H9 (cell line): ENCODE measurements around the gene TMCC3. TPM values are rescaled to one million over a fixed set of nuclear protein-coding genes. Genes with fewer than 3 reads are reported as not detected.

Experiments used
- DNase-seq: peaks from one replicate; pipeline ENCODE4 v3.0.0-alpha.2; 2017
- H2AFZ ChIP-seq: one replicate; pipeline ENCODE4 v1.6.1; 2013; ENCODE audit warnings: mild to moderate bottlenecking, low read length, control low read depth, moderate library complexity
- H2AK5ac ChIP-seq: 2 replicates; pipeline ENCODE4 v1.6.1; 2013; ENCODE audit warnings: low read length, control low read depth, mixed read lengths; ENCODE audit not compliant: insufficient read length
- H2BK120ac ChIP-seq: one replicate; pipeline ENCODE4 v1.6.1; 2013; ENCODE audit warnings: low read depth, mild to moderate bottlenecking, low read length, control low read depth, inconsistent platforms; ENCODE audit not compliant: poor library complexity, severe bottlenecking
- H2BK12ac ChIP-seq: 2 replicates; pipeline ENCODE4 v1.6.1; 2013; ENCODE audit warnings: low read length, control low read depth, mixed read lengths, low read depth; ENCODE audit not compliant: insufficient read length
- H2BK15ac ChIP-seq: 2 replicates; pipeline ENCODE4 v1.6.1; 2013; ENCODE audit warnings: low read depth, low read length, control low read depth
- H2BK20ac ChIP-seq: one replicate; pipeline ENCODE4 v1.6.1; 2013; ENCODE audit warnings: low read depth, mild to moderate bottlenecking, low read length, control low read depth, inconsistent platforms; ENCODE audit not compliant: poor library complexity, severe bottlenecking
- H2BK5ac ChIP-seq: 2 replicates; pipeline ENCODE4 v1.6.1; 2013; ENCODE audit warnings: low read length, control low read depth, mixed read lengths; ENCODE audit not compliant: insufficient read length
- H3K14ac ChIP-seq: 2 replicates; pipeline ENCODE4 v1.6.1; 2013; ENCODE audit warnings: low read length, control low read depth; ENCODE audit not compliant: insufficient read depth
- H3K18ac ChIP-seq: 2 replicates; pipeline ENCODE4 v1.6.1; 2013; ENCODE audit warnings: low read depth, mild to moderate bottlenecking, mixed read lengths, low read length, control low read depth; ENCODE audit not compliant: insufficient read length
- H3K23ac ChIP-seq: 2 replicates; pipeline ENCODE4 v1.6.1; 2013; ENCODE audit warnings: low read length, control low read depth, mixed read lengths, low read depth; ENCODE audit not compliant: insufficient read length
- H3K23me2 ChIP-seq: 2 replicates; pipeline ENCODE4 v1.6.1; 2013; ENCODE audit warnings: low read depth, mild to moderate bottlenecking, mixed read lengths, low read length, control low read depth; ENCODE audit not compliant: insufficient read length, poor library complexity, severe bottlenecking
- H3K27ac ChIP-seq: 2 replicates; pipeline ENCODE4 v1.5.1; 2013; ENCODE audit warnings: low read length, control low read depth, mixed read lengths, low read depth; ENCODE audit not compliant: insufficient read length
- H3K27me3 ChIP-seq: 2 replicates; pipeline ENCODE4 v1.6.1; 2013; ENCODE audit warnings: low read length, control low read depth, inconsistent platforms; ENCODE audit not compliant: insufficient read depth
- H3K4ac ChIP-seq: 2 replicates; pipeline ENCODE4 v1.6.1; 2013; ENCODE audit warnings: low read depth, mild to moderate bottlenecking, control low read depth, inconsistent platforms, low read length, moderate library complexity
- H3K4me1 ChIP-seq: 2 replicates; pipeline ENCODE4 v1.6.1; 2013; ENCODE audit warnings: low read length, control low read depth, inconsistent platforms; ENCODE audit not compliant: insufficient read depth
- H3K4me2 ChIP-seq: 2 replicates; pipeline ENCODE4 v1.6.1; 2013; ENCODE audit warnings: low read length, control low read depth, mixed read lengths; ENCODE audit not compliant: insufficient read length, insufficient read depth
- H3K56ac ChIP-seq: 2 replicates; pipeline ENCODE4 v1.6.1; 2013; ENCODE audit warnings: low read depth, mild to moderate bottlenecking, mixed read lengths, low read length, control low read depth; ENCODE audit not compliant: insufficient read length
- H3K79me1 ChIP-seq: 2 replicates; pipeline ENCODE4 v1.6.1; 2013; ENCODE audit warnings: low read depth, mild to moderate bottlenecking, moderate library complexity, low read length, control low read depth, inconsistent platforms; ENCODE audit not compliant: insufficient read depth, poor library complexity, severe bottlenecking
- H3K79me2 ChIP-seq: 2 replicates; pipeline ENCODE4 v1.6.1; 2013; ENCODE audit warnings: low read length, control low read depth, inconsistent platforms; ENCODE audit not compliant: insufficient read depth
- H3K9ac ChIP-seq: 2 replicates; pipeline ENCODE4 v1.6.1; 2013; ENCODE audit warnings: low read length, control low read depth, mixed read lengths; ENCODE audit not compliant: insufficient read length; ENCODE audit errors: extremely low read depth
- H3K9me3 ChIP-seq: one replicate; pipeline ENCODE4 v1.6.1; 2013; ENCODE audit warnings: low read depth, low read length, inconsistent platforms; ENCODE audit not compliant: control insufficient read depth
- H3T11ph ChIP-seq: one replicate; pipeline ENCODE4 v1.6.1; 2013; ENCODE audit warnings: mild to moderate bottlenecking, low read length, control low read depth, inconsistent platforms
- H4K20me1 ChIP-seq: one replicate; pipeline ENCODE4 v1.6.1; 2013; ENCODE audit not compliant: control insufficient read depth, insufficient read length, insufficient read depth
- H4K5ac ChIP-seq: 2 replicates; pipeline ENCODE4 v1.6.1; 2013; ENCODE audit warnings: low read depth, mild to moderate bottlenecking, mixed read lengths, low read length, control low read depth; ENCODE audit not compliant: insufficient read length
- H4K8ac ChIP-seq: replicated peaks from 2 replicates; pipeline ENCODE4 v1.6.1; 2013; ENCODE audit warnings: low read length, control low read depth, mixed read lengths, low read depth; ENCODE audit not compliant: insufficient read length
- H4K91ac ChIP-seq: 2 replicates; pipeline ENCODE4 v1.6.1; 2013; ENCODE audit warnings: low read depth, mild to moderate bottlenecking, moderate library complexity, mixed read lengths, low read length, control low read depth; ENCODE audit not compliant: insufficient read length
- H3K27ac Mint-ChIP-seq, 3 experiments: 2 replicates in 2 of 3; 3 replicates in 1 of 3; pipeline ENCODE4 v1.8.0; 2020 to 2021; ENCODE audit warnings: mixed read lengths in 3 of 3, mild to moderate bottlenecking in 1 of 3, moderate library complexity in 1 of 3
- H3K27me3 Mint-ChIP-seq: 2 replicates; pipeline ENCODE4 v1.8.0; 2021; ENCODE audit warnings: low read depth, mild to moderate bottlenecking, moderate library complexity, mixed read lengths
- H3K36me3 Mint-ChIP-seq, 3 experiments: 2 replicates in 2 of 3; 3 replicates in 1 of 3; pipeline ENCODE4 v1.8.0; 2020 to 2021; ENCODE audit warnings: low read depth in 3 of 3, mixed read lengths in 3 of 3; ENCODE audit not compliant: insufficient read depth in 1 of 3
- H3K4me1 Mint-ChIP-seq, 2 experiments: 2 replicates each; pipeline ENCODE4 v1.8.0; 2020; ENCODE audit warnings: mixed read lengths in 2 of 2
- H3K4me3 Mint-ChIP-seq, 2 experiments: 2 replicates in 1 of 2; 3 replicates in 1 of 2; pipeline ENCODE4 v1.8.0; 2020 to 2021; ENCODE audit warnings: mild to moderate bottlenecking in 2 of 2, mixed read lengths in 2 of 2, moderate library complexity in 1 of 2
- H3K9me3 Mint-ChIP-seq, 2 experiments: 2 replicates in 1 of 2; 3 replicates in 1 of 2; pipeline ENCODE4 v1.8.0; 2020; ENCODE audit warnings: mild to moderate bottlenecking in 2 of 2, mixed read lengths in 2 of 2, moderate library complexity in 1 of 2
- CTCF ChIP-seq: fragments of 200-600 bp; sonication (generic); conservative IDR thresholded peaks from 3 replicates; pipeline ENCODE4 v1.8.0; 2021; ENCODE audit warnings: antibody characterized with exemption, mild to moderate bottlenecking
- WGBS: extraction: QIAGEN DNeasy Blood & Tissue Kit; methylation state at CpG from one replicate; pipeline ENCODE4 v1.1.7; 2013; ENCODE audit warnings: missing lambda C conversion rate, low lambda C conversion rate, mixed read lengths; ENCODE audit not compliant: insufficient read length; ENCODE audit errors: extremely low coverage; 5-methylcytosine and 5-hydroxymethylcytosine counted together
- total RNA-seq: library from RNA; stranded (reverse); gene quantifications from 2 replicates; pipeline ENCODE4 v1.2.1, GENCODE V29; 2021

The TMCC3 gene
- total RNA-seq, 1 experiment from 2014 or later = 0.87 TPM

- H3K14ac ChIP-seq = no peak overlapping the region
- H3K23me2 ChIP-seq = no peaks in the 10 kb centered on the region
- no peak for DNase-seq
- H3K4me1 Mint-ChIP-seq = peaks cover 0 to 2% of the 10 kb centered on the region in 2 experiments; a peak in 1 of 4 replicates
- WGBS = no CpG with 5 or more reads among the region's 3 CpGs
- no peak for TF ChIP-seq CTCF
- no peak overlapping the region for H4K5ac ChIP-seq
- H3K56ac ChIP-seq = no peak overlapping the region
- H3K4me1 ChIP-seq = no peaks in the 10 kb centered on the region
- H2BK12ac ChIP-seq = no peak overlapping the region
- H4K8ac ChIP-seq = no peak overlapping the region
- no peaks in the 10 kb centered on the region for H3K79me2 ChIP-seq
- no peaks in the 10 kb centered on the region for H4K20me1 ChIP-seq
- H3K27me3 ChIP-seq = peaks cover 3% of the 10 kb centered on the region; the same call in 1 of the 2 replicates
- H3K4me2 ChIP-seq = no peak overlapping the region
- H3K27me3 Mint-ChIP-seq = peaks cover 17% of the 10 kb centered on the region
- H2BK120ac ChIP-seq = no peak overlapping the region
- no peak overlapping the region for H2BK5ac ChIP-seq
- H2BK15ac ChIP-seq = no peak overlapping the region
- H3K79me1 ChIP-seq = no peaks in the 10 kb centered on the region
- H3K4ac ChIP-seq = no peak overlapping the region
- no peak overlapping the region for H3K23ac ChIP-seq
- H3K9ac ChIP-seq = no peak overlapping the region
- H3T11ph ChIP-seq = no peak overlapping the region
- no peak overlapping the region for H2AFZ ChIP-seq
- H2BK20ac ChIP-seq = no peak overlapping the region
- H3K36me3 Mint-ChIP-seq = no peaks in the 10 kb centered on the region
- H3K9me3 Mint-ChIP-seq = no peaks in the 10 kb centered on the region
- H3K4me3 Mint-ChIP-seq = no peak overlapping the region
- no peak overlapping the region for H2AK5ac ChIP-seq
- no peak overlapping the region for H4K91ac ChIP-seq
- no peak overlapping the region for H3K27ac Mint-ChIP-seq
- H3K9me3 ChIP-seq = no peaks in the 10 kb centered on the region
- no peak overlapping the region for H3K18ac ChIP-seq
- no peak overlapping the region for H3K27ac ChIP-seq
Observed at GRCh38 chr12:94643606-94644005, 6.8 kb downstream of the TMCC3 start.
